Heart left ventricle (tissue), 16 donors: Measurements from ENCODE around the gene KLHDC9. TPM values are rescaled to one million over a fixed set of nuclear protein-coding genes. Genes with fewer than 3 reads are reported as not detected.

Source experiments
- ATAC-seq, 4 donors: fragments of 200-7000 bp; cut with Tn5 transposase; one replicate each; pipeline ENCODE4 v1.9.1; 2020 to 2022; ENCODE audit warnings: moderate library complexity in 4 of 4, mild to moderate bottlenecking in 3 of 4, moderate number of reproducible peaks in 1 of 4
- DNase-seq, 5 donors: peaks; one replicate each; pipeline ENCODE4 v3.0.0-alpha.2; 2020
- H3K27ac ChIP-seq, 12 donors: fragments of 200-600 bp; sonication (generic) in 4 of 12; one replicate each; pipeline versions ENCODE4 v1.5.0 to v1.8.0; 2016 to 2022; ENCODE audit warnings: mild to moderate bottlenecking in 2 of 12
- H3K27me3 ChIP-seq, 9 donors: fragments of 200-600 bp; sonication (generic) in 2 of 9; one replicate each; pipeline versions ENCODE4 v1.5.1 to v1.8.0; 2016 to 2022; ENCODE audit warnings: mild to moderate bottlenecking in 3 of 9
- H3K36me3 ChIP-seq, 9 donors: fragments of 200-600 bp; sonication (generic) in 2 of 9; one replicate each; pipeline versions ENCODE4 v1.5.0 to v1.8.0; 2018 to 2022; ENCODE audit warnings: mild to moderate bottlenecking in 2 of 9
- H3K4me1 ChIP-seq, 12 donors: fragments of 200-600 bp; sonication (generic) in 4 of 12; one replicate each; pipeline versions ENCODE4 v1.5.0 to v1.8.0; 2016 to 2022; ENCODE audit warnings: mild to moderate bottlenecking in 3 of 12
- H3K4me3 ChIP-seq, 12 donors: fragments of 200-600 bp; sonication (generic) in 4 of 12; one replicate each; pipeline versions ENCODE4 v1.5.0 to v1.8.0; 2017 to 2022; ENCODE audit warnings: mild to moderate bottlenecking in 9 of 12, moderate library complexity in 4 of 12
- H3K9me3 ChIP-seq, 12 donors: fragments of 200-600 bp; sonication (generic) in 4 of 12; one replicate each; pipeline versions ENCODE4 v1.5.0 to v1.8.0; 2016 to 2022; ENCODE audit warnings: mild to moderate bottlenecking in 1 of 12
- POLR2A ChIP-seq, 2 donors: fragments of 450-650 bp; IDR thresholded peaks; one replicate each; pipeline ENCODE4 v1.6.1; 2017; ENCODE audit warnings: antibody characterized with exemption in 2 of 2, mild to moderate bottlenecking in 2 of 2, moderate library complexity in 2 of 2
- WGBS, 4 donors: extraction: QIAGEN DNeasy Blood & Tissue Kit in 2 of 4; methylation state at CpG; one replicate each; pipeline versions ENCODE4 v1.1.5 to v1.1.7; 2013 to 2018; 5-methylcytosine and 5-hydroxymethylcytosine counted together
- intact Hi-C, 10 donors: fragments of 100-400 bp; cut with DNase I; formaldehyde crosslinking; loops; one replicate each; pipeline versions ENCODE4 v1.11.1 to v1.14.2; 2022
- polyA plus RNA-seq, 2 donors: library from polyadenylated mRNA; stranded (reverse); fragments of 200-250 nt; gene quantifications; one replicate each; pipeline ENCODE4 v1.2.3, GENCODE V29; 2013
- total RNA-seq, 9 donors: library from RNA; depleted of rRNA in 2 of 9; stranded (reverse); fragments of >200 nt in 2 of 9; fragmentation: NEBNext Ultra II Directional in 3 of 9; extraction: Animal tissue kit (Norgen Biotek cat#: 25700) in 3 of 9; gene quantifications; one replicate each; pipeline versions ENCODE4 v1.1.0 to v1.2.4, GENCODE V29; 2016 to 2023
- TF ChIP-seq, protein P1 (sequence below), 12 donors: fragments of 200-600 bp; sonication (generic) in 4 of 12; IDR thresholded peaks; one replicate each; pipeline versions ENCODE4 v1.5.0 to v1.8.0; 2018 to 2022; ENCODE audit warnings: antibody characterized with exemption in 12 of 12, mild to moderate bottlenecking in 5 of 12
- donor health status: ischemic (EF 13 %, LVEDD 7.1; RV severe dilation, severe dysfunction).
- donor health status: healthy with polysubstance abuse.
- donor health status: DM: no; HTN: yes; CAD: no.
- donor health status: DM: no; HTN: no; CAD: no.
- donor health status: ischemic (EF 25% LVEDD 6.9; RV normal size, moderate dysfunction).
- donor health status: ischemic (EF 25% LVEDD 5.7; RV mildly dilated, moderate dysfunction).
- donor health status: healthy.
- donor health status: DM: yes; HTN: yes; CAD: no.
- donor health status: ischemic (EF 35%, LVEDD 5.7; RV mildly dilated, moderate dysfunction).
- donor health status: nonischemic (EF 11% LVEDD 7.7; RV severe dilation, severe dysfunction).
- donor health status: DM: yes; HTN: yes; CAD: no.
- donor health status: PGD.
- donor health status: ischemic (EF 29% LVEDD 5.4; RV normal size, mild dysfunction).
- donor health status: nonischemic (EF 23%, LVEDD 6.1; RV moderate dilation, normal function).

Gene KLHDC9
- total and polyA plus RNA-seq, 11 donors: 0.43 to 13.3 (median 4.8) TPM

DNA sequence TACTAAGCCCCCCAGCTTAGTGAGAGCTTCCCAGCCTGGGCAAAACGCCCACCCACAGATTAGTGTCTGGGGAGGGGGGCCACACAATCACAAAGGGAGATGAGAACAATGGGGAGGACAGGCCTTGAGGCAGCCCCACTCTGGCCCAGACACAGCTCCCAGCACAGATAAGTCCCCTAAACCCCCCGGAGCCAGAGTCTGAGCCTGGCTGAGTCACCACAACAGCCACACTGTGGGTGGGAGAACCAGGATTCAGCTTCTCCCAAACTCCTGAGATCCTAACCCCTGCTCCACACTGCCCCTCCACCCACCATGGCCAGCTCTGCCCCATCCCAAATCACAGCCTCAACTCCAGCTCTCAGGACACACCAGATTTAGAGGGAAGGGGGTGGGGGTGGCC lies 13.0 kb upstream of the KLHDC9 start:
- peak in 1 of 4 donors; percentile 28 for ATAC-seq
- H3K27me3 ChIP-seq: no peaks in the 10 kb centered on the region
- H3K36me3 ChIP-seq: no peaks in the 10 kb centered on the region
- peaks cover 0 to 16% (median 0%) of the 10 kb centered on the region in 12 donors for H3K4me1 ChIP-seq
- H3K9me3 ChIP-seq: no peaks in the 10 kb centered on the region
- no peak overlapping the region for H3K27ac ChIP-seq
- 38 to 83% (median 69%) methylated on average over 1 to 2 of the region's 2 CpGs for WGBS, 4 donors
- intact Hi-C loops: no loop called here
- DNase-seq: no peak
- no peak overlapping the region for H3K4me3 ChIP-seq
- TF ChIP-seq, protein P1, sequence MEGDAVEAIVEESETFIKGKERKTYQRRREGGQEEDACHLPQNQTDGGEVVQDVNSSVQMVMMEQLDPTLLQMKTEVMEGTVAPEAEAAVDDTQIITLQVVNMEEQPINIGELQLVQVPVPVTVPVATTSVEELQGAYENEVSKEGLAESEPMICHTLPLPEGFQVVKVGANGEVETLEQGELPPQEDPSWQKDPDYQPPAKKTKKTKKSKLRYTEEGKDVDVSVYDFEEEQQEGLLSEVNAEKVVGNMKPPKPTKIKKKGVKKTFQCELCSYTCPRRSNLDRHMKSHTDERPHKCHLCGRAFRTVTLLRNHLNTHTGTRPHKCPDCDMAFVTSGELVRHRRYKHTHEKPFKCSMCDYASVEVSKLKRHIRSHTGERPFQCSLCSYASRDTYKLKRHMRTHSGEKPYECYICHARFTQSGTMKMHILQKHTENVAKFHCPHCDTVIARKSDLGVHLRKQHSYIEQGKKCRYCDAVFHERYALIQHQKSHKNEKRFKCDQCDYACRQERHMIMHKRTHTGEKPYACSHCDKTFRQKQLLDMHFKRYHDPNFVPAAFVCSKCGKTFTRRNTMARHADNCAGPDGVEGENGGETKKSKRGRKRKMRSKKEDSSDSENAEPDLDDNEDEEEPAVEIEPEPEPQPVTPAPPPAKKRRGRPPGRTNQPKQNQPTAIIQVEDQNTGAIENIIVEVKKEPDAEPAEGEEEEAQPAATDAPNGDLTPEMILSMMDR (IDR thresholded peaks at IDR 0.05): no peak
- no peak for TF ChIP-seq POLR2A (IDR thresholded peaks at IDR 0.05)

DNA sequence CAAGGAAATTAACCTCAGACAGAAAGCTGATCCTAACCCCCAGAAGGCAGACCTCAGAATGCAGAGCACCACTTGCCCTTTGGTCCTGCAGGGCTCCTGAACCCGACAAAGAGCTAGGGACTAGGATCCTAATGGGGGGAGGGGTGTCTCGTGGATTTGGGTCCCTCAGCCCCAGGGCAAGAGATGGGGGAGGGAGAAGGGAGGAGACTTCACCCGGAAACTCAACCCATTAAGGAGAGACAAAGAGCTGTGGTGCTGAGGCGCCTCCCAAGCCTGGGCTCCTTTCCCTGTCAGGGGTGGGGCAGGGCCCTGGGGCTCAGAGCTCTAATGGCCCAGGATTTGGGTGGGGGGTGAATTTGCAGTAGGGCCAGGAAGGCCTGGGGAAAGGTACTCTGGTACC lies 11.7 kb upstream of the KLHDC9 start:
- Histone ChIP-seq H3K27ac (no peak overlapping the region), H3K27me3 (no peaks in the 10 kb centered on the region), H3K36me3 (no peaks in the 10 kb centered on the region), H3K4me3 (no peak overlapping the region), H3K4me1 (peaks cover 0 to 16% (median 0%) of the 10 kb centered on the region in 12 donors), H3K9me3 (no peaks in the 10 kb centered on the region)
- intact Hi-C loops: no loop called here
- 69 to 76% (median 75%) methylated on average over 4 of the region's 4 CpGs for WGBS, 4 donors
- TF ChIP-seq, protein P1 (IDR thresholded peaks at IDR 0.05): no peak
- TF ChIP-seq POLR2A (IDR thresholded peaks at IDR 0.05): no peak
- DNase-seq (no peak), ATAC-seq (no peak)

DNA sequence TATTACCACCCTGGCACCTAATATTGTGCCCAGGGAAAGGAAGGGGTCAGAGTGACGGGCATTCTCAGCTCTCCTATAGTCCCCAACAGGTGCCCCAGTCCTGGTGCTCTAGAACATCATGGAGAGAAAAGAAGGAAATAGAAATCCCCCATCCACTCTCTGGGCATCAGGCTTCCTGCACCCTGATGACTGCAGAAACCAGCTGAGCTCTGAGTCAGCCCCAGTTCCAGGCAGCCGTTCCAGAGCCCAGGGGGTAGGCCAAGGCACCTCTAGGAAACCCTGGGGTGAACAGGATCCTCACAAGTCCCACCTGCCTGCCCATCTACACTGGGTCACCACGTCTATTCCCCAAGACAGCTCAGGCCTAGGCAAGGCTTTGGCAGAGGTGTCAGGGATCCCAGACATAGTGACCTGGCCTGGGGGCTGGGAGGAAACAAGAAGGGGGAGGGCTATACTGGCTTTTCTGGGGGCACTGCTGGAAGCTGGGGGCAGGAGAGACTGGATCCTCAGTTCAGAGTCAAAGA lies 9.5 kb upstream of the KLHDC9 start:
- intact Hi-C loops: no loop called here
- DNase-seq: no peak
- no peak for TF ChIP-seq POLR2A (IDR thresholded peaks at IDR 0.05)
- TF ChIP-seq, protein P1 (IDR thresholded peaks at IDR 0.05): no peak

DNA sequence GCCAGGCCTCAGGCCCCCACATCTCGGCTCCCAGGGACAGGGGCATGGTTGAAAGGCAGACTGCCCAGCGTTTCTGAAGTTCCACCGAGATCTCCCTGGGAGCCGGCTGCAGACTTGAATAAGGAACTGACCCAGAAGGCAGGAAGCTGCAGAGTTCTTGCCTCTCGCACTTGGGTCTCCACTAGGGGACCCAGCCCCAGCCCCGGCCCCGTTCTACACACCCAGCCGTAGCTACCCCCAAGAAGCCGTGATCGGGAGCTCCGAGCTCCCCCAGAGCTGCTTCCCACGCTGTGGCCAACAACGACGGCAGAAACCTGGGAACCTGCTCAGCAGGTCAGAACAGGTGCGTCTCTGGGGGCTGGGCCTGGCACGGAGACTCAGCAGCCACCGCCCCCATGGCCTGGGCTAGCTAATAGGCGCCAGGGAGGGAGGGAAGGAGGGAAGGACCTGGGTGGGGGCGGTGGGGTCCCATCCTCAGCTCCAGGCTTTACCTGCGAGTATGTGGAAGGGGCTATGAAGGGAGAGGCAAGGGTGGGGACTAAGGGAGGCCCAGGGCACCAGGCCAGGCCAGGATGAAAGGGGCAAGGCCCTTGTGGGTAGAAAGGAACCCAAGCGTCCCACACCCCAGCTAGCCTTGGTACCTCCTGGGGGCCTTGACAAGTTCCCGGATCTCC lies 8.8 kb upstream of the KLHDC9 start, which contains the start of gene NECTIN4:
Gene NECTIN4 (minus strand): TSS at position 308 of the 674 bp plus-strand sequence. CDS start 262 bp downstream, at position 46.
- no peak for ATAC-seq
- intact Hi-C loops: no loop called here
- Histone ChIP-seq H3K27me3 (no peaks in the 10 kb centered on the region), H3K9me3 (no peaks in the 10 kb centered on the region), H3K27ac (no peak within 1 kb of the TSS), H3K36me3 (no peaks in the 10 kb centered on the region), H3K4me3 (no peak within 1 kb of the TSS), H3K4me1 (no peaks in the 10 kb centered on the region)
- WGBS, 4 donors: 74 to 82% (median 77%) methylated on average over 20 to 22 of the region's 22 CpGs
- DNase-seq: no peak
- TF ChIP-seq, protein P1 (IDR thresholded peaks at IDR 0.05): no peak
- TF ChIP-seq POLR2A (IDR thresholded peaks at IDR 0.05): no peak

More for the DNA sequence above, 9.5 kb upstream of the KLHDC9 start:
- no peaks in the 10 kb centered on the region for H3K27me3 ChIP-seq
- no peak overlapping the region for H3K27ac ChIP-seq
- WGBS, 4 donors: 83 to 89% (median 88%) methylated on average over 3 of the region's 3 CpGs
- H3K4me1 ChIP-seq: peaks cover 0 to 2% (median 0%) of the 10 kb centered on the region in 12 donors
- no peak overlapping the region for H3K4me3 ChIP-seq
- no peak for ATAC-seq
- H3K9me3 ChIP-seq: no peaks in the 10 kb centered on the region
- H3K36me3 ChIP-seq: no peaks in the 10 kb centered on the region
